HG02885 (cell line): ENCODE data around the gene ADIPOR2.

Experiments used
- ATAC-seq: cut with Tn5 transposase; IDR thresholded peaks from one replicate; pipeline ENCODE4 v1.9.1; 2021; ENCODE audit warnings: mild to moderate bottlenecking; ENCODE audit not compliant: unreplicated experiment, poor library complexity

The ADIPOR2 gene

DNA sequence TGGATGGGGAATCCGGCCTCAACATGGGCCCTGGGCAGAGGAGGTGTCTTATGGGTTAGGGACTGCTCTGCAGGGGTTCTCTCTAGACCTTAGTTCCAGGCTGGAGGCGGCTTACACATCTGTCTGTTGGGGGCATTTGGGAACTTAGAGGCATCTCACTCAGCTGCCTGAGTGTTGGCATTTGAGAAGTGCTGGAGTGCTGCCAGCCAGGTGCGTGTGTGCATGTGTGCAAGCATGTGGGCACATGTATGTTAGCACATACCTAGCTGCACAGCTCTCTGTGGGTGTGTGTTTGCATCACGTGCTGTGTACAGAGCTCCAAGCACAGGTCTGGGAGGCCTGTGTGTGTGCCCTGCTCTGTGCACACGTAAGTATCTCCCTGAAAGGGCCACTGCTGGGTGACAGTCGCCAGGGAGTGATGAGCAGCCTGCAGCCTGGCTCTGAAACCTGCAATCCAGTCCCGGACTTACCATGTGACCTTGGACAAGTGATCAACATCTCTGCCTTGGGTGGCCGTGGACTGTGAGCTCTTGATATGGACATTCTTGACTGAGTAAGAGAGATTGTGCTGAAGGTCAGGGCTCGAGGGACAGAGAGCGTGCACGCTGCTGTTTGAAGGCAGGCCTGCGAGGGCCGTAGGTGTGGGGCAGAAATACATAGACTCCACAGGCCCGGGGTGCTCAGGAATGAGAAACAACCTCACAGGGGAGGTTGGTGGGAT is 134.7 kb downstream of the ADIPOR2 start:
- ATAC-seq: no peak

DNA sequence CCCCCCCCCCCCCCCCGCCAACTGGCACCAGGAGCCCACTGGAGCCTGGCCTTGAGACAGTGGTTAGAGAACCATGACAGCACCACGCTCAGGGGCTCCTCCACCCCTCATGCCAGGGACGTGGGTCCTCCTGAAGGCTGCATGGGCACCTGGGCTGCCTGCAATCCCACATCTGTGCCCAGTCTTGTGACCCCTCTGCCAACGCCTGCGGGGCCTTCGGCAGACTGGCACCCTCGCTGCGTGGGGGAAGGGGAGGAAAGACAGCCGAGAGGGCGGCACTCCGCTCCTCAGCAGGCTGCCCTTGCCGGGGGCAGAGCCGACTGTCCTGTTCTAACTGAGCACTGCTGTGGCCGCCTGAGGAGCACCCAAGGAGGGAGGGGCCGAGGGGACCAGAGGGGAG is 135.5 kb downstream of the ADIPOR2 start:
- ATAC-seq: no peak

DNA sequence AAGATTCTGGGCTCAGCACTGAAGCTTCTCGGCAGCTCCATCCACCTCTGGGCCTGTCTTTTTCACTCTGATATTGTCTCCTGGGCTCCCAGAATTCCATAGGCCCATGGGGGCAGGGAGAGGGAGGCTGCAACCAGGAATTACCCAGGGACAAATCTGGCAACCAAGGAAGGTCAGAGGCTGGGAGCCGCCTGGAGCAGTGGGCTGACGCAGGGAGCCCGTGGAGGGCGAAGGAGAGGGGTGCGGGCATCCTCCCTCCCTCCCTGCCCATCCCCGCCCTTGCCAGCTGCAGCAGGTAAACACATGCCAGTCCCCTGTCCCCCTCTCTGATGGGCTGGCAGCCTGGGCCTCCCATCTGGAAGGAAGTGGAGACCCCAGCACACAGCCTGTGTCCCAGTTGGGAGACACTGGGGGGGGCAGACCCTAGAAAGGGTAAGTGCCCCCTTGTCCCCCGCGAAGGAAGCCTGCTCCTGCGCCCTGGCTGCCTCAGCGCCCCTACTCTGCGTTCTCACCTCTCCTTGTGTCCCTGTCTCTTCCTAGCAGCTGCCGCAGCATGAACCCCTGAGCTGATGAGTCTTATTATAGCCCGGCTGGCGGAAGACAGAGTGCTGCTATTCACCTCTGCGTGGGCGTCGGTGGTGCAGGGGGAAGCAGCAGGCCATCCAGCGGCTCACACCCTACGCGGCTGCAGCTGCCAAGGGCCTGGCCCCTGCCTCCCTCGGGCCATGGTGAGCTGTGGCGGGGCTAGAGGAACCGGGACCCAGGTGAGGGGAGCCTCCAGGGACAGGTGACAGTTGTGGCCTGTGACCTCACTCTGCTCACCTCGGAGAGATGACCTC is 136.2 kb downstream of the ADIPOR2 start:
- peak; percentile 57 for ATAC-seq

DNA sequence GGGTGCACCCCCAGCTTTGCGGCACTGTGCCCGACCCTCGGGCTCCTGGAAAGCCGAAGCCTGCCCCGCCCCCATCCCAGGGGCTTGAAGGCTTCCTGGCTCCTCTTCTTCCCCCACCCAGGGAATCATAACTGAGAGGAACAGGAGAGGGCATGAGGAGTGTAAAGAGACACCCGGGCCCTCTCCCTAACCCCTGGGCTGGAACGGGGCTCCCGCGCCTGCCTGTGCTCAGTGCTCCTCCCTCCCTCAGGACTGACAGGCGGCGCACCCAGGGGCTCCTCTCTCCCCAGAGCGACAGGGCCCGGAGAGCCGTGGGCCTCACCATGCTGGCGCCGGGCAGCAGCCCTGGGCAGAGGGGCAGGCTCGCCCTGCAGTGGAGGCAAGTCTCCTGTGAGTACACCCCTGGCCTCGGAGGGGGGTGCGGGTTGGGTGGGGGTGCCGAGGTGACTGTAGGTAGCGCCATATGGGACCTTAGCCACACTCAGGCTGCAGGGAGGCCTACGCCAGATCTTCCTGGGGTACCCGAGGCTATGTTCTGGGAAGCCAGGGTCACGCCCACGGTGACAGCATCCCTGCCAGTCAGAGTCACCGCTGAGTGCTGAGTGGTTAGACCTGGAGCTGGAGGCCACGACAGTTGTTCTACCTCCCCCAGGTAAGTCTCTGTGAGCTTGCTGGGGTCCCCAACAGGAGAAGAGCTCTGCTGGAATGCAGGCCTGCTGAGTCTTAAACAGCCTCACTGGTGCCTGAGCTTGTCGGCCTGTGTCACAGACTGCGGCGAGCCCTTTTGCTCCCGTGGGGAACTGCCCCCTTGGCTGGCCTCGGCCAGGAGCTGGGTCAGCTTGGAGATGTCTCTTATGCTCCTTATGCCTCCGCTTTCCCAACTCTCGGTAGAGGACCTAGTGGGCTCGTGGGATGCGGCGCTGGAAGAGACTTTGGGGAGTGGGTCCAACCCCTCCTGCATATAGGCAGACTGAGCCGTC is 137.2 kb downstream of the ADIPOR2 start:
- no peak for ATAC-seq

DNA sequence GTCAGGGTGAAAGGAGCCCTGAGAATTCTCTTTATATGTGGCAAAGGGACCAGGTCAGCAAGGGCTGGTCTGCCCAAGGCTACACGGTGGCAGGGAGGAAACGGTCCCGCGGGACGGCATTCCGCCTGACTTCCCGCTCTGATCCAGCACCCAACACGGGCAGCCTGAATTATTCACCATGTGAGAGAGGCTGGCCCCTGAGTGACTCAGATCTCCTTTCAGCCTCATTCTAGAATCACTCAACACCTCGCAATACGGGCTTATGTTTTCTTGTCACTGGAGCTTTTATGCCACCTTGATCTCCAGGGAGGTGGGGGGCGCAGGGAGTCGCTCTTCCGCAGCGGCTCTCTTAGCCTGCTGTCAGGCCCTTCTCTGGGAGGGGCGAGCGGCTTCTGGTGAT is 138.0 kb downstream of the ADIPOR2 start:
- no peak for ATAC-seq

DNA sequence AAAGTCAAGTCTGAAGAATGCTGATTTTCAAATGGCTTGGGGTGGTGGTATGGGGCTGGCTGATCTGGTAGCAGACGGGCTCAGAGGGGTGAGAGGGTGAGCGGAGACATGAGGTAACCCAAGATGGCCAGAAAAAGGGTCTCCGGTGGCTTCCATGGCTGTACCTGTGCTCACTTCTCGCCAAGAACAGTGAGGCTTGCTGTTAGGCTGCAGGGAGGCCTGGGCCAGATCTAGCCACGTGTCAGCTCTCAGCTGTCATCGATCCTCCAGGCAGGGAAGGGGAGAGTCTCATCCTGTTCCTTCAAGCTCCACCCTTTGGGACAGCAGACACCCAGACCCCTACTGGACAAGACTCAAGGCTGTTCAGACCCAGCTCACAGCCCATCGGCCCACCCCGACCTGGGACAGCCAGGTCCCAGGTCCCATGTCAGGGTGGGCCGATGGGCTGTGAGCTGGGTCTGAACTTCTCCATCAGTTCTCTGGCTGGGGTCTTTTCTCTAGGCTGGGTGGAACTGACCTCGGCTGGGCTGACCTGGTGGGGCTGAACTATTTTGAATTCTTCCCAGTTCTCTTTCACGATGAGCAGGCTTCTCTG is 138.5 kb downstream of the ADIPOR2 start:
- ATAC-seq: no peak

DNA sequence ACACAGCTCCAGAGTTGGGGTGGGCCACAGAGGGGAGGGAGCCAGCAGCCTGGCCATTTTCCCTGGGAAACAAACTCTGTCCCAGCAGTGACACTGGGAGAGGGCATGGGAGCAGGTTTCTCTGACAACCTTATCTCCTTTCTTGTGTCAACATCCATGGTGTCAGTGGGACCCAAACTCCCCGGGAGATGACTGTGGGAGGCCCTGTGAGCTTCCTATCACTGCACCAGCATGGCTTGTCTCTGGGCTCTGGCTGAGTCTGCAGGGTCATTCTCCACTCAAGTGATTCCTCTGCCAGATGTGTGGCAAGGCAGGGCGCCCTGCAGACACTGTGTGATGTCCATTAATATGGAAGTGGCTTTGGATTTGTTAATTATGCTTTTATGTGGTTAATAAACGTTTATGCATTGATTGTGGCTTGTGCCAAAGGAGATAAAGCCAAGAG is 139.6 kb downstream of the ADIPOR2 start:
- ATAC-seq: no peak

DNA sequence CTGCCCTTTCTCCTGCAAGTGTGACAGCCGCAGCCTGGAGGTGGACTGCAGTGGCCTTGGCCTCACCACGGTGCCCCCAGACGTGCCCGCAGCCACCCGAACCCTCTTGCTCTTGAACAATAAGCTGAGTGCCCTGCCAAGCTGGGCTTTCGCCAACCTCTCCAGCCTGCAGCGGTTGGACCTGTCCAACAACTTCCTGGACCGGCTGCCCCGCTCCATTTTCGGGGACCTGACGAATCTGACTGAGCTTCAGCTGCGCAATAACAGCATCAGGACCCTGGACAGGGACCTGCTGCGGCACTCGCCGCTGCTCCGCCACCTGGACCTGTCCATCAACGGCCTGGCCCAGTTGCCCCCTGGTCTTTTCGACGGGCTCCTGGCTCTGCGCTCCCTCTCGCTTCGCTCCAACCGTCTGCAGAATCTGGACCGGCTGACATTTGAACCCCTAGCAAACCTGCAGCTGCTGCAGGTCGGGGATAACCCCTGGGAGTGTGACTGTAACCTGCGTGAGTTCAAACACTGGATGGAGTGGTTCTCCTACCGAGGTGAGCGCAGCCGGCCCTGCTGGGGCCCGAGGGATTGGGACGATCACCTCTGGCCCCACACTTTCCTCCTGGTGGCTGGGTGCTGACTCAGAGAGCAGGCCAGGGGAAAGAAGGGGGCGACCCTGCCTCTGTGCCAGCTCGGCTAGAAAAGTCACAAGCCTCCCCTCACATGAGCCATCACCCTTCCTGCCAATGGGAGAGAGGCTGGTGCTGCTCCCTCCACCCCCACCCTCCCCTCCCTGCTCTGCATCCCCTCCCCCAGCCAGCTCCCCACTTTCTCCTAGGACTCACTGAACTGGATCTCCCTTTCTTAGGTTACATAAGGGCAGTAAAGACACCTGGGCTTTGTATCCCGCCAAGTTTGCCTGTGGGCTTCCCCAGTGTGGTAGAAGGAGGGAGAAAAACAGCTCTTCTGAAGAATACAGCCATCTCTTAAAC is 140.4 kb downstream of the ADIPOR2 start:
- no peak for ATAC-seq

DNA sequence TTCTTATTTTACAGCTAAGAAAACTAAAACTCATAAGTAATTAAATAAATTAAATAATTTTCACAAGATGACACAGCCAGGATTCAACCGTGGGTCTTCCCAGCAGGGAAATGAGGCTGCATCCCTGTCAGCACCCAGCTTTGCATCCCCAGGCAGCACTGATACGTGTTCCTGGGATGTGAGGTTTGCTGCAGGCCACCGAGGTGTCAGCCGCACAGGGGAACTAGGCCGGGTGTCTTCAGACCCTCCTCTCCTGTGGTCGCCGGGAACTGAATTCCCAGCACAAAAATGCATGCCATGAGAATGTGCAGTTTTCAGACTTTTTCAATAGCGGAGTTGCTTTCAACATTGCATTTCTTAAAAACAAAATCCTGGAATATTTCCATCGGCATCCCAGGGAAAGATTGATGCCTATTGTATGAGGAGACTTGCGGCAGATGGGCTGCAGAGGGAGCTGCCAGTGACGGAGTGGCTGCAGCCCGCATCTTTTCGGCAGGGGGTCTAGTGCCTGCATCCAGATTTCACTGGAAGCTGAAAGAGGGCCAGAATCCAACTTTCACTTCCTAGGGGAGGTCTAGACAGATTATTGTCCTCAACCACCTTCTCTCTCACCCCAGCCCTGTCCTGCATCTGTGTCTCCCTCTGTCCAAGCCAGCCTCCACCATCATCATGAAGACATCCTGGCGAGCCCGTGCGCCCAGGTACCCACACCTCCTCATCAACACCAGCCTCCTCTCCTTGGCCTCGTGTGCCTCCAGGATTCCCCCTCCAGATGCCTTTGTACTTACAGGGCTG is 142.1 kb downstream of the ADIPOR2 start:
- ATAC-seq: no peak

DNA sequence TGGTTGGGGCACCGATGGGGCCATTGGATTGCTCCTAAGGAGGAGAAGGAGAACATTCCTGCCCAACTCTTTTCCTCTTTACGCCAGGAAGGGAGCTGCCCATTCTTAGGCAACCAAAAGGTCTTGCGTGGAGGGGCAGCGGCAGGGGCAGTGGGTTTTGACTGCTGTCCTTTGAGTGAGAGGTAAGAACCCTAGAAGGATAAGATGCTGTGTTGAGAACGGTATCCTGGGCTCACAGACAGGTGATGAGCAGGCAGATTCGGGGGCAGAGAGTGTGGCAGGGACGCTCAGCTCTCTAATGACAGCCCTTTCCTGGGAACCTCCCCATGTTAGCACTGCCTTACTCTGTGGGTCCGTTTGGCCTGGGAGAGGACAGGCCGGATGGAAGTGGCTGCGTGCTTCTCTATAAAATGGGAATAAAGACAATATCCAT is 142.7 kb downstream of the ADIPOR2 start:
- ATAC-seq: no peak

DNA sequence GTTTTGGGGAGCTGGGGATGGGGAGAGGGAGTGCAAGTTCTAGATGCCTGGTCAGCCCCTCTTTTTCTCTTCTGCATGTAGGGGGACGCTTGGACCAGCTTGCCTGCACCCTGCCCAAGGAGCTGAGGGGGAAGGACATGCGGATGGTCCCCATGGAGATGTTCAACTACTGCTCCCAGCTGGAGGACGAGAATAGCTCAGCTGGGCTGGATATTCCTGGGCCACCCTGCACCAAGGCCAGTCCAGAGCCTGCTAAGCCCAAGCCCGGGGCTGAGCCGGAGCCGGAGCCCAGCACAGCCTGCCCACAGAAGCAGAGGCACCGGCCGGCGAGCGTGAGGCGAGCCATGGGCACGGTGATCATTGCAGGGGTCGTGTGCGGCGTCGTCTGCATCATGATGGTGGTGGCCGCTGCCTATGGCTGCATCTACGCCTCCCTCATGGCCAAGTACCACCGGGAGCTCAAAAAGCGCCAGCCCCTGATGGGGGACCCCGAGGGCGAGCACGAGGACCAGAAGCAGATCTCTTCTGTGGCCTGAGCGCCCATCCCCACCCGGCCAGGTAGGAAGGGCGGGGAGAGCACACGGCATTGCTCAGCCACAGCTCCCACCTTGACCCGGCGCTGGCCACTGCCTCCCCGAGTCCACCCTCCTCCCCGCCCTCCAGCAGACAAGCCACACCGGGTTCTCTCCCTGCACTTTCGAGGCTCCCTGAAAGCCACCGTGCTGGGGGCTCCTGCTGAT is 143.5 kb downstream of the ADIPOR2 start:
- ATAC-seq: no peak

DNA sequence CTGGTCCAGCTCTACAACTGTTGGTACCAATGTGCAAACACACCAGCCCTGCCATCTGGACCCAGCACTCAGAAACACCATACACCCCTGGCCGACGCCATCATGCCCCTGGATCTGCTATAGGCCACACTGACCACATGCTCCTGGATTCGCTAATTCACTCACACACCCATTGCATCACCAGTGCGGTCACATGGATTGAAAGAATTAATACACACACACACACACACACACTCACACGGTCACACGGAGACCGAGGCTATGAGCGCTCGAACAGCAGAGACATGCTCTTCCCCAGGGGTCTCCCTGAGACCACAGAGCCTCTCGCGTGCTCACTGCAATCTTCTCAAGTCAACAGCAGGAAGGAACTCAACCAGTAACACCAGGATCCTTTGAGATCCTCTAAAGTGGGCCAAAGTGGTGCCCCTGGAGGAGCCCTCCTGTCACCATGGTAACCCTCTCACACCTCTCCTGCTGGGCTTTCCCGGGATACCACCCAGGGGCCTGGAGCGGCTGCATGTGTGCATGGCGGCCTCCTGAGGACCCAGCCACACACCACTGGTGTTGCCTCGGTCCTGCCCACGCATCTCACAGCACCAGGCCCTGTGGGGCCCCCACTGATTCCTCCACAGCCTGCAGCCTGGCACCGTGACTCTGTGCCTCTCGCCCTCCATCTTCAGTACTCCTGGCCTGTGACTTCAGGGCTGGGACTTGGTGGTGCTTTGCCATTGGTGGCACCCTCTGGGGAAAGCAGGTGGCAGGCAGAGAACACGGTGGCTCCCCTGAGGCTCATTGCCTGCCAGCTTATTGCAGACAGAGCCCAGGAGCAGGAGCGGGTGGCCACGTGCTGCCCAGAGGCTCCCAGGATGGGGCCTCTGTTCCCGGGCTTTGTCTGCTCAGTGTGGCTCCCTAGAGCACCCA is 144.6 kb downstream of the ADIPOR2 start:
- no peak for ATAC-seq

DNA sequence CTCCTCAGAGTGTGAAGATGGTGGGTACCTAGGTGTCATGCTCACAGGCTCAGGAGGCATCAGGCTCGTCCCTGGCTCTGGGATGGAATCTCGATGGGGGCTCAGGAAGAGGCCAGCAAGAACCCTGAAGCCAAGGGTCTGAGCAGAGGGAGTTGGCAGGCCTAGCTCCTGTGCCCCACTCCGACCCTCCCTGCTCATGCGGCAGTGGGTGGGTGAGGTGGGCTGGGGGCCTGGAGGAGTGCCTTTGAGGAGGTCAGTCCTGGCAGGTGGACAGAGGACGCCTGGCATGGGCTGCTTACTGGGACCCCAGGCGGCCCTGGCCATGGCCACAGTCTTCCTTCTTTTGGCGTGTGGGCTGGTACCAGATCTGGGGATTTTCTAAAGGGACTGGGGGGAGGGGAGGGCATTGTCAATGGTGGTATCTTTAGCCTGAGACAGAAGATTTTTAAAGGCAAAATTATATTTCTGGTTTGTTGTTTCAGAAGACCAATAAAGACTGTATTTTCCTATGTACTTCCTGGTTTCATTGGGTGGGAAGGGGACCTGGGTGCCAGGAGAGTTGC is 145.5 kb downstream of the ADIPOR2 start:
- no peak for ATAC-seq

DNA sequence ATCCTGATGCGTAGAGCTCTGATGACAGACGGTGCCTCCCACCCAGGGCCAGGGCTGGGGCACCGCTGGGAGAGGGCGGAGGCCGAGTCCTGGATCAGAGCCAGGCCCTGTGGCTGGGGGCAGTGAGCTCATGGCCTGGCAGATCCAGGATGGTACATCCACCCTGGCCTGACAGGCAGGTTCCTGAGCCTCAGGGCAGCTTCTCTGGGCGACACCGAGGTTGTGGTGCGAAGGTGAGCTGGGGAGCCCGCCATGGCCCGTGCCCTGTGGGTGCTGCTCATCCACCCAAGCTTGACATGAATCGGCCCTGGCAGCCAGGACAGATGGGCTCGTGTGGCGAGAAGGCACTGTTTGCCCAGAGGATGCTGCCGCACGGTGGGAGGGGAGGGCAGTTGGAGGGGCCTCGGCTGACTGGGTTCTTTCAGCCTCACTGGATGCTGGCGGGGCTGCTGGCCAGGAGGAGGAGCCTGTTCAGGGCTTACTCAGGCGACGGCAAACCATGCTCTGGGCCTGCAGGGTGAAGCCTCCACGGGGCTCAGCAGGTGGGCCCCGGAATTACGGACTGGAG is 146.1 kb downstream of the ADIPOR2 start:
- no peak for ATAC-seq

DNA sequence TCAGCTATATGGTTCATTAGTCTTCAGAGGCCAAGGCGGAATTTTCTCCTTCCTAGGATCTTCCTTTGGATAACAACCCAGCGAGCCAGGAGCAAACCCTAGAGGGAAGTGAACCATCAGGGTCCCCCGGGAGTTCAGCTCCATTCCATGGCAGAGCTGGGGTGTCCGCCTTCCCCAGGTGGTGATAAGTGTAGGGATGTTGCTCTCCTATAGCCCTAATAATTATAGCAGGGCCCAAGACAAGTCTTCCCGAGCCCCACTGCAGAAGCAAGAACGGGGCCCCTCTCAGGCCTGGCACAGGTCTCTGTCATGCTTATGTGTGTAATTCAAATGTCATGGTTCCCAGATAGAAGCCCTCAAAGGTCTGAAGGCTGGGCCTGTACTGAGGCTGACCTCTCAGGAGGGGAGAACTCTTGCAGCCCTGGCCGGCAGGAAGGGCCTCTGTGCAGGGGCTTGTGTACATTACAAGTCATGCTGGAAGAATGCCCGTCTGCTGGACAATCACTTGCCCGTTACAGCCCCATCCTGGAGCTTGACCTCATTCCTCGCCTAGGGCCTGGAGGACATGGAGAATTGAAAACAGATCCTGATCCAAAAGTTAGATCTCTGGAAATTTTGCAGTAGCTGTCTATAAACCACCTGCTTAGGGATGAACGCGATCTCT is 146.8 kb downstream of the ADIPOR2 start:
- no peak for ATAC-seq
